ENCODE results near the gene CUEDC1. TPM values are rescaled to one million over a fixed set of nuclear protein-coding genes. Genes with fewer than 3 reads are reported as not detected.

Gene CUEDC1
- total RNA-seq, 1 experiment from 2014 or later = 27.5 TPM

DNA sequence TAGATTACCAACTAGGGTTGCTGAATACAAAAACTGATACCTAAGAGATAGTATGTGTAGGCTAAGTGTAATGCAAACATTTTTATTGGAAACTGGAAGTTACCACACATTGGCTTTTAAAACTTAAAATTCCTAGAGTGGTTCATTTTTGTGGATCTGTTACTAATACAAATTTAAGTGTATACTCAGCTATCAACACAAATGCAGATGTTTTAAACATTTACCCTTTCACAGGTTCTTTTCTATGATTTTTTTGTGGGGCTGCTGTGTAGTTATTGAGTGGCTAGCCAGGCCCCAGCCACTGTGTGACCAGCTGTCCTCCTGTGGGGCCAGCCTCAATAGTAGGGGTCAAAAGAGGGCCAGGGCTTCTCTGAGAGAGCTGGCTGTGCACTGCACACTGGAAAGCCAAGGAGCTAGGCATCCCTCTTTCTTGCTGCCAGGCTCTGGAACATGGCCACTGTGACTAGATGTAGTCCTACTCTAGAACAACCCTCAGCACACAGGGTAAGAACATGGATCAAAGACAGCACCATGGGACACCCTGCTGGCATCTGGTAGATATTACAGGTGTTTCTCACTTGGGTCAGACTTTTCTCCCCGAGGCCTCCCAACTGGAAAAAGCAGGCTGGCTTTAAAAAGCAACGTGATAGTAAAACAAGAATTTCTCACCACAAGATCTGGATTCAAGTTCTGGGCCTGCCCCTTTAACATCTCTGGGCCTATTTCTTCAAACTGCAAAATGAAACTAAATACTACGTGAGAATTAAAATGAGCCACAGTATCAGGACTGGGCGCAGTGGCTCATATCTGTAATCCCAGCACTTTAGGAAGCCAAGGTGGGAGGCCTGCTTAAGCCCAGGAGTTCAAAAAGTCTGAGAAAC lies 40.1 kb upstream of the CUEDC1 start:
- intact Hi-C loops (cut with micrococcal nuclease; ENCODE audit: unreplicated experiment) = loop anchor here (1.0 to 2.0 kb wide), 5 partner anchors 103 to 145 kb away; partner anchors contain the start of gene MRPS23

DNA sequence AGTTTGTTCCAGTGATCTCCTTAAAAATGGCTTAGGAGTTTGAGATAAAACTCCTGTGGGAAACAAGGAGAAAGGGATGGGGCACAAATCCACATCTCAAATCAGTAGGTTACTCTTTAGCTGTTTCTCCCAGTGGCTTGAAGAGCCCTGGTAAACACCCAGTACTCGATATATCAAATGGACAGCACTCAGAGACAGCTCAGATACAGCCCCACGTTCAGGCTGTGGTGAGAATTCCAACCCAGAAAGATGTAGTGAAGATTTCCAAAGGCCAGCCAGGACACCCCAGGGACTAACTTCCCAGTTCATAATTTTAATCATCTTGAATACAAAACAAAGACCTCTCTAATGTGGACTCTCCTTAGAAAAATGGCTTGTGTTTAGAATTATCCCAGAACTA lies 39.2 kb upstream of the CUEDC1 start:
- Mint-ChIP-seq H3K9me3 (ENCODE audit: unreplicated experiment) (no peaks in the 10 kb centered on the region), H3K4me3 (ENCODE audit: unreplicated experiment) (no peak overlapping the region), H3K4me1 (ENCODE audit: low read depth, unreplicated experiment) (peaks cover 35% of the 10 kb centered on the region), H3K27ac (ENCODE audit: unreplicated experiment) (no peak overlapping the region), H3K27me3 (ENCODE audit: insufficient read depth, unreplicated experiment) (no peaks in the 10 kb centered on the region), H3K36me3 (ENCODE audit: insufficient read depth, unreplicated experiment) (peaks cover 82% of the 10 kb centered on the region)
- H3K36me3 ChIP-seq (ENCODE audit: control insufficient read depth, insufficient read depth, low read length) = peaks cover 1% of the 10 kb centered on the region; the same call in 1 of the 2 replicates
- no peaks in the 10 kb centered on the region for H3K27me3 ChIP-seq (replicated peaks; ENCODE audit: control insufficient read depth, insufficient read depth, low read length)
- no peak for DNase-seq
- TF ChIP-seq, protein P1, sequence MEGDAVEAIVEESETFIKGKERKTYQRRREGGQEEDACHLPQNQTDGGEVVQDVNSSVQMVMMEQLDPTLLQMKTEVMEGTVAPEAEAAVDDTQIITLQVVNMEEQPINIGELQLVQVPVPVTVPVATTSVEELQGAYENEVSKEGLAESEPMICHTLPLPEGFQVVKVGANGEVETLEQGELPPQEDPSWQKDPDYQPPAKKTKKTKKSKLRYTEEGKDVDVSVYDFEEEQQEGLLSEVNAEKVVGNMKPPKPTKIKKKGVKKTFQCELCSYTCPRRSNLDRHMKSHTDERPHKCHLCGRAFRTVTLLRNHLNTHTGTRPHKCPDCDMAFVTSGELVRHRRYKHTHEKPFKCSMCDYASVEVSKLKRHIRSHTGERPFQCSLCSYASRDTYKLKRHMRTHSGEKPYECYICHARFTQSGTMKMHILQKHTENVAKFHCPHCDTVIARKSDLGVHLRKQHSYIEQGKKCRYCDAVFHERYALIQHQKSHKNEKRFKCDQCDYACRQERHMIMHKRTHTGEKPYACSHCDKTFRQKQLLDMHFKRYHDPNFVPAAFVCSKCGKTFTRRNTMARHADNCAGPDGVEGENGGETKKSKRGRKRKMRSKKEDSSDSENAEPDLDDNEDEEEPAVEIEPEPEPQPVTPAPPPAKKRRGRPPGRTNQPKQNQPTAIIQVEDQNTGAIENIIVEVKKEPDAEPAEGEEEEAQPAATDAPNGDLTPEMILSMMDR (IDR thresholded peaks at IDR 0.05; ENCODE audit: insufficient read depth in 1 of 2, low read depth in 1 of 2, low read length in 1 of 2, severe bottlenecking in 1 of 2, unreplicated experiment in 1 of 2) = no peak
- no peaks in the 10 kb centered on the region for H3K9me3 ChIP-seq
- no TSS peak for BruUV-seq (replicated peaks)
- peaks cover 38% of the 10 kb centered on the region for H3K4me1 ChIP-seq
- intact Hi-C loops (cut with micrococcal nuclease; ENCODE audit: unreplicated experiment) = loop anchor here (2.0 kb wide), 1 partner anchor 144 kb away; the partner anchor contains the start of gene MRPS23
- ChIA-PET POLR2A (interaction anchor here (0.6 to 1.6 kb wide), 2 partner anchors 8 to 144 kb away, joined by 3 to 5 read pairs; partner anchors contain the start of gene MRPS23), CTCF (interaction anchor here (0.6 to 1.6 kb wide), 5 partner anchors 8 to 136 kb away, joined by 3 to 6 read pairs (median 4); no protein-coding TSS in a partner anchor)
- H3K4me3 ChIP-seq (ENCODE audit: low read depth, low read length) = no peak overlapping the region

More for the DNA sequence above, 40.1 kb upstream of the CUEDC1 start:
- Mint-ChIP-seq H3K4me3 (ENCODE audit: unreplicated experiment) (no peak overlapping the region), H3K36me3 (ENCODE audit: insufficient read depth, unreplicated experiment) (peaks cover 86% of the 10 kb centered on the region), H3K9me3 (ENCODE audit: unreplicated experiment) (no peaks in the 10 kb centered on the region), H3K27me3 (ENCODE audit: insufficient read depth, unreplicated experiment) (no peaks in the 10 kb centered on the region), H3K27ac (ENCODE audit: unreplicated experiment) (peak overlapping the region; percentile 12), H3K4me1 (ENCODE audit: low read depth, unreplicated experiment) (peaks cover 28% of the 10 kb centered on the region)
- DNase-seq = peak; percentile 77 to 80
- ChIA-PET POLR2A (interaction anchor here (0.5 to 1.6 kb wide), 4 partner anchors 9 to 549 kb away, joined by 3 to 14 read pairs (median 4); partner anchors contain the start of gene MRPS23), CTCF (interaction anchor here (0.7 to 2.3 kb wide), 5 partner anchors 9 to 137 kb away, joined by 3 to 9 read pairs (median 4); no protein-coding TSS in a partner anchor)
- peaks cover 31% of the 10 kb centered on the region for H3K4me1 ChIP-seq
- no peaks in the 10 kb centered on the region for H3K9me3 ChIP-seq
- peaks cover 1% of the 10 kb centered on the region; the same call in 1 of the 2 replicates for H3K36me3 ChIP-seq (ENCODE audit: control insufficient read depth, insufficient read depth, low read length)
- H3K4me3 ChIP-seq (ENCODE audit: low read depth, low read length) = no peak overlapping the region
- TF ChIP-seq, protein P1 (IDR thresholded peaks at IDR 0.05; ENCODE audit: insufficient read depth in 1 of 2, low read depth in 1 of 2, low read length in 1 of 2, severe bottlenecking in 1 of 2, unreplicated experiment in 1 of 2) = peak; percentile 77 to 83
- H3K27me3 ChIP-seq (replicated peaks; ENCODE audit: control insufficient read depth, insufficient read depth, low read length) = no peaks in the 10 kb centered on the region
- no TSS peak for BruUV-seq (replicated peaks)

Data from Caco-2 (cell line).